Ovary (tissue), 3 donors: Measurements from ENCODE around the gene BHLHE23.

Experiments
- EP300 ChIP-seq: sonication (generic); formaldehyde crosslinking; IDR thresholded peaks from one replicate; pipeline ENCODE4 v1.6.1; 2017; ENCODE audit warnings: antibody characterized with exemption
- POLR2A ChIP-seq: fragments of 450-650 bp; IDR thresholded peaks from one replicate; pipeline ENCODE4 v1.6.1; 2017; ENCODE audit warnings: antibody characterized with exemption, mild to moderate bottlenecking, moderate library complexity
- TF ChIP-seq, protein P1 (sequence below), 3 donors: fragments of 450-650 bp in 2 of 3; fragments of 200-600 bp in 1 of 3; IDR thresholded peaks; one replicate each; pipeline versions ENCODE4 v1.5.1 to v1.8.0; 2016 to 2022; ENCODE audit warnings: antibody characterized with exemption in 3 of 3, mild to moderate bottlenecking in 1 of 3
- donor health status: DM: no; HTN: no; CAD: no.

GRCh38 chr20:63008541-63009044 is 1.8 kb upstream of the BHLHE23 start:
- TF ChIP-seq, protein P1, sequence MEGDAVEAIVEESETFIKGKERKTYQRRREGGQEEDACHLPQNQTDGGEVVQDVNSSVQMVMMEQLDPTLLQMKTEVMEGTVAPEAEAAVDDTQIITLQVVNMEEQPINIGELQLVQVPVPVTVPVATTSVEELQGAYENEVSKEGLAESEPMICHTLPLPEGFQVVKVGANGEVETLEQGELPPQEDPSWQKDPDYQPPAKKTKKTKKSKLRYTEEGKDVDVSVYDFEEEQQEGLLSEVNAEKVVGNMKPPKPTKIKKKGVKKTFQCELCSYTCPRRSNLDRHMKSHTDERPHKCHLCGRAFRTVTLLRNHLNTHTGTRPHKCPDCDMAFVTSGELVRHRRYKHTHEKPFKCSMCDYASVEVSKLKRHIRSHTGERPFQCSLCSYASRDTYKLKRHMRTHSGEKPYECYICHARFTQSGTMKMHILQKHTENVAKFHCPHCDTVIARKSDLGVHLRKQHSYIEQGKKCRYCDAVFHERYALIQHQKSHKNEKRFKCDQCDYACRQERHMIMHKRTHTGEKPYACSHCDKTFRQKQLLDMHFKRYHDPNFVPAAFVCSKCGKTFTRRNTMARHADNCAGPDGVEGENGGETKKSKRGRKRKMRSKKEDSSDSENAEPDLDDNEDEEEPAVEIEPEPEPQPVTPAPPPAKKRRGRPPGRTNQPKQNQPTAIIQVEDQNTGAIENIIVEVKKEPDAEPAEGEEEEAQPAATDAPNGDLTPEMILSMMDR (IDR thresholded peaks at IDR 0.05) = no peak
- TF ChIP-seq EP300 (no peak), POLR2A (no peak)
